Pancreas (tissue), 10 donors: Measurements from ENCODE around the gene ESYT1. TPM values are rescaled to one million over a fixed set of nuclear protein-coding genes. Genes with fewer than 3 reads are reported as not detected.

Source experiments
- ATAC-seq, 4 donors: fragments of 200-7000 bp; cut with Tn5 transposase; one replicate each; pipeline versions ENCODE4 v1.8.0 to v1.9.1; 2020; ENCODE audit warnings: mild to moderate bottlenecking in 4 of 4, moderate library complexity in 4 of 4
- DNase-seq, 6 donors: peaks; one replicate each; pipeline ENCODE4 v3.0.0-alpha.2; 2020
- FAIRE-seq: peaks from 2 replicates; lab custom pipeline; 2012; peaks lifted over from hg19 to GRCh38; lab: Jason Lieb, UNC
- H3K27ac ChIP-seq, 4 donors: fragments of 200-600 bp; sonication (generic); 1 replicate in 3 of 4; 2 replicates in 1 of 4; pipeline versions ENCODE4 v1.5.0 to v1.8.0; 2020
- H3K27me3 ChIP-seq, 4 donors: fragments of 200-600 bp; one replicate each; pipeline ENCODE4 v1.8.0; 2021
- H3K36me3 ChIP-seq, 3 donors: fragments of 200-600 bp; sonication (generic) in 1 of 3; one replicate each; pipeline versions ENCODE4 v1.5.0 to v1.8.0; 2020 to 2021
- H3K4me1 ChIP-seq, 3 donors: fragments of 200-600 bp; one replicate each; pipeline ENCODE4 v1.8.0; 2021
- H3K4me3 ChIP-seq, 4 donors: fragments of 200-600 bp; sonication (generic) in 2 of 4; one replicate each; pipeline versions ENCODE4 v1.5.0 to v1.8.0; 2020 to 2021
- H3K9me3 ChIP-seq, 4 donors: fragments of 200-600 bp; one replicate each; pipeline ENCODE4 v1.8.0; 2021
- CTCF ChIP-seq, 4 donors: fragments of 200-600 bp; sonication (generic) in 3 of 4; IDR thresholded peaks; one replicate each; pipeline versions ENCODE4 v1.5.0 to v1.8.0; 2021; ENCODE audit warnings: antibody characterized with exemption in 4 of 4
- WGBS, 2 donors: extraction: QIAGEN DNeasy Blood & Tissue Kit; methylation state at CpG; one replicate each; pipeline ENCODE4 v1.1.7; 2013; 5-methylcytosine and 5-hydroxymethylcytosine counted together
- intact Hi-C, 3 donors: fragments of 100-400 bp; cut with DNase I; formaldehyde crosslinking; loops; one replicate each; pipeline versions ENCODE4 v1.11.1 to v1.14.2; 2022
- polyA plus RNA-seq, 2 donors: library from polyadenylated mRNA; stranded (reverse); fragments of 200-250 nt; gene quantifications; one replicate each; pipeline ENCODE4 v1.2.3, GENCODE V29; 2013
- total RNA-seq, 6 donors: library from RNA; stranded (reverse); fragmentation: NEBNext Ultra II Directional in 4 of 6; extraction: Animal tissue kit (Norgen Biotek cat#: 25700) in 4 of 6; gene quantifications; one replicate each; pipeline versions ENCODE4 v1.2.1 to v1.2.4, GENCODE V29; 2021 to 2023
- donor health status: healthy with polysubstance abuse.
- donor health status: DM: no; HTN: no; CAD: no; lungs with moderate emphysema.
- donor health status: DM: no; HTN: no; CAD: no.
- donor health status: control.
- donor health status: control.
- donor health status: Bipolar disorder and iron deficiency.
- donor health status: DM: yes; HTN: yes; CAD: no.
- donor health status: DM: no; HTN: no; CAD: no.
- donor health status: DM: no; HTN: no; CAD: no.
- donor health status: DM: yes; HTN: yes; CAD: no.

The ESYT1 gene
- total and polyA plus RNA-seq, 8 donors: 22.5 to 55.1 (median 45.3) TPM

- TF ChIP-seq CTCF (IDR thresholded peaks at IDR 0.05): no peak
- H3K9me3 ChIP-seq: no peaks in the 10 kb centered on the region
- peak overlapping the region; percentile 64 to 82 (median 76) for H3K4me3 ChIP-seq
- intact Hi-C loops: loop anchor here in 1 of 3 donors (10.0 kb wide), 1 partner anchor 325 kb away; the partner anchor contains the start of gene MIP
- peak overlapping the region; percentile 67 to 89 (median 77) for H3K27ac ChIP-seq
- H3K36me3 ChIP-seq: peaks cover 3 to 38% (median 4%) of the 10 kb centered on the region in 3 donors
- DNase-seq (peak in 5 of 6 donors; percentile 58 to 86 (median 66)), FAIRE-seq (no peak), ATAC-seq (peak; percentile 30 to 61 (median 51))
- WGBS, 2 donors: 4 to 5% methylated on average over 29 of the region's 29 CpGs
- peaks cover 10 to 27% (median 12%) of the 10 kb centered on the region in 3 donors for H3K4me1 ChIP-seq
- H3K27me3 ChIP-seq: no peaks in the 10 kb centered on the region
Measured at GRCh38 chr12:56129206-56129941, 1.3 kb downstream of the ESYT1 start.

GRCh38 chr12:56129942-56130495, 2.0 kb downstream of the ESYT1 start:
- TF ChIP-seq CTCF (IDR thresholded peaks at IDR 0.05): no peak
- WGBS, 2 donors: 77 to 81% methylated on average over 22 of the region's 22 CpGs
- Histone ChIP-seq H3K36me3 (peaks cover 3 to 44% (median 4%) of the 10 kb centered on the region in 3 donors), H3K27ac (peak overlapping the region in 1 of 4 donors; percentile 79), H3K4me3 (peak overlapping the region in 1 of 4 donors; percentile 72), H3K27me3 (no peaks in the 10 kb centered on the region), H3K9me3 (no peaks in the 10 kb centered on the region), H3K4me1 (peaks cover 10 to 27% (median 12%) of the 10 kb centered on the region in 3 donors)
- intact Hi-C loops: loop anchor here in 1 of 3 donors (10.0 kb wide), 1 partner anchor 325 kb away; the partner anchor contains the start of gene MIP
- no peak for FAIRE-seq
- DNase-seq: no peak
- no peak for ATAC-seq

- H3K27ac ChIP-seq: no peak overlapping the region
- H3K36me3 ChIP-seq: peaks cover 3 to 44% (median 4%) of the 10 kb centered on the region in 3 donors
- intact Hi-C loops: no loop called here
- no peak for FAIRE-seq
- 83 to 88% methylated on average over 4 of the region's 4 CpGs for WGBS, 2 donors
- TF ChIP-seq CTCF (IDR thresholded peaks at IDR 0.05): no peak
- H3K4me3 ChIP-seq: no peak overlapping the region
- no peak for DNase-seq
- no peak for ATAC-seq
- H3K9me3 ChIP-seq: no peaks in the 10 kb centered on the region
- H3K27me3 ChIP-seq: no peaks in the 10 kb centered on the region
- peaks cover 10 to 23% (median 12%) of the 10 kb centered on the region in 3 donors for H3K4me1 ChIP-seq
Measured at GRCh38 chr12:56130876-56131275, 2.8 kb downstream of the ESYT1 start.

GRCh38 chr12:56134897-56135296, 6.8 kb downstream of the ESYT1 start:
- no peak for TF ChIP-seq CTCF (IDR thresholded peaks at IDR 0.05)
- Histone ChIP-seq H3K9me3 (no peaks in the 10 kb centered on the region), H3K4me3 (no peak overlapping the region), H3K27me3 (no peaks in the 10 kb centered on the region), H3K4me1 (peaks cover 0 to 2% (median 0%) of the 10 kb centered on the region in 3 donors), H3K27ac (no peak overlapping the region), H3K36me3 (peaks cover 3 to 80% (median 9%) of the 10 kb centered on the region in 3 donors)
- DNase-seq (no peak), ATAC-seq (no peak), FAIRE-seq (no peak)
- intact Hi-C loops: no loop called here
- 97 to 98% methylated on average over 6 of the region's 6 CpGs for WGBS, 2 donors
